Non-pigmented ciliary epithelial cell (primary cell): ENCODE data around the gene VAV3.
A peak's percentile ranks its signal among the peaks of the same experiment; 100 is the strongest.

ENCODE experiments used
- DNase-seq: peaks from one replicate; pipeline ENCODE4 v3.0.0-alpha.2; 2010; ENCODE audit warnings: low read depth

VAV3 gene

DNA sequence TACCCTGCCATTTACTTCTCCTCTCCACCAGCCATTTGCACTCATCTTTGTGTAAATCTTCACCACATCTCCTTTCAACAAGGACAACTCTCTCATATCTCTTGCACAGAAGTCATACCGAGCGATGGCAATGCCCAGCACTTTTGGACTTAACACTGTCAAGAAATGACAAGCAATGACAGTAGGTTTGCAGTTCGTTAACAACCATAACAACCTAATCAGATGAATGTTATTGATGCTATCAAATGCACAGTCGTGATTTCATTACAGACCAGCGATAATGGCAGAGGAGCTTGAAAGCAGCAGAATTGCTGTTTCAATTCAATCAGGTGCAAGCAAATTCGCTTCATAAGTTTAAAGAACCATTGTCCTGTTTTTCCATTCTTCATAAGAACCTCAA lies 390.9 kb downstream of the VAV3 start:
- no peak for DNase-seq

DNA sequence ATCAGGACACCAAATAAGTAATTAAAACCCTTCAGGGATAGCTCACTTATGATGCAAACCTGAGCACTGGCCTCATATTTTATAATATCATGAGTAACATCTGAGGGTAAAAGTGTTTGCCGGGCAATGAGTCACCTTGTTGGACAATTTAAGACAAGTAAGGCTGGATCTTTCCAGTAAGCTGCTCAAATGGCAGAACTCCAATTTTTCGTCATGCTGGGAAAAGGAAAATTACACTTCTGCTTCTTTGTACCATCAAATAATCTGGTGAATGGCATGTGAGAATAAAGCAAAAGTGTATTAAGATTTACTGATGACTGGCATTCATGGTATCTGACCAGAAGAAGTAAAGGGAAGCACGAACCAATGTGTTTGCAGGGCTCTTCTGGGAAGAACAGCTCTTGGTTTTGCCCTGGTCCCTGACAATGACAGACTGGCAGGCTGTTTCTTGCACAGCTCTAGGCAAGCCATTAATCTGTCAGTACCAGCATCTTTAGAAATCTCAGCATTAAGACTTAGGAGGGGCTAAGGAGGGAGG lies 392.2 kb downstream of the VAV3 start:
- peak; percentile 36 for DNase-seq

DNA sequence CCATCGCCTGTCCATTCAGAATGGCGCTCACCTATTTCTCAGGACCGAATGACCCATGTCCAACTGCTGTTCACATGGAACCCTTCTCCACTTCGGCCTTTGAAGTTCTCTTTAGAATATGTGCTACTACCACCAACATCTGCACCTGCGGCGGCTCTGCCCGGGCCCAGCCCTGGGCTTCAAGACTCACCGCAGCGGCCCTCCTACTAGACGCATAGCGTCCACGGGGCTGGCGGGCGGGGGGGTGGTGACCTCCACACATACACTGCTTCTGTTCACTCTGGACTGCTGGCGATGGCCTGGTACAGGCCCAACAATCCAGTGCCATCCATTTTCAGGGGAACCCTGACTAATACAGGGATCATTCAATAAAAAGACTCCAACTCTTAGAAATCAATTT lies 394.2 kb downstream of the VAV3 start:
- no peak for DNase-seq

DNA sequence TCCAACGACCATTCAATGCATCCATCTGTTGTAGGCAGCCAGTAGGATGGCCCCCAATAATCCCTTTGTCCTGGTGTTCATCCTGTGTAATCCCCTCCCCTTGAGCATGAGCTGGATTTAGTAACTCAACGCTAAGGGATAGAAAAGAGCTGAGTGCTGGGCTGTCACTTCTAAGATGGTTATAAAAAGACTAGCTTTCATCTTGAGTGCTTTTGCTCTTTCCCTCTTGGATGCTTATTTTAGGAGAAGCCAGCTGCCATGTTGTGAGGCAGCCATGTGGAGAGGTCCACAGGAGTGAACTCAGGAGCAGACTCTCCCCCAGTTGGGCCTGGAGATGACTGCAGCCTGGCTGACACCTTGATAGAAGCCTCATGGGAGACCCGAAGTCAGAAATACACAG lies 401.5 kb downstream of the VAV3 start:
- DNase-seq: no peak

DNA sequence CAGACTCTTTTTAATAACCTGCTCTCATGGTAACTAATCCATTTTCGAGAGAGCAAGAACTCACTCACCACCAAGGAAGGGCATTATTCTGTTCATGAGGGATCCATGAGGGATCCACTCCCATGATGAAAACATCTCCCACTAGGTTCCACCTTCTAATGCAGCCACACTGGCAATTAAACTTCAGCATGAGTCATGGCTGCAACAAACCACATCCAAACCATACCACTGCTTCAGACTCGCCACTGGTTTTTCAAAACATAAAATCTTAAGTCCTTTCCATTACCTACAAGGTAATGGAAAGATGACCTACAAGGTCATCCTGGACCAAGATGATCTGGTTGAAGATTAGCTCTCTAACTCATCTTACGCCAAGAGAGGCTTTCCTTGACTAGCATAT lies 405.1 kb downstream of the VAV3 start:
- DNase-seq: no peak

DNA sequence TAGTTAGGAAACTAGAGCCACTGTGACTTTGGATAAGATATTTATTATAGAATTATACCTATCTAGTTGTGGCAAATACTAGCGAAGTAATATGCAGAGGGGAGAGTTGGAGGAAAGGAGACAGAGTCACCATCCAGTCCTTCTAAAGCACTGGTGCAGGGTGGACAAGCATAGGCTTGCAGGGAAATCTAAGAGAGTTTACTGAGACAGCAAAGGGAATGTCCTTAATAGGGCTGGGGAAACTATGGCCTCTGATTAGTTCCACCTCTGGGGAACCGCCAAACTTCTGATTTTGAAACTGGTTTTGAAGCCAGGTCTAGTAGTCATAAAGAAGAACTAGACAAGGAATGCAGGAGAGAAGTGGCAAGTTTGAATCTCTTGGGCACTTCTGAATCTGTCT lies 407.9 kb downstream of the VAV3 start:
- DNase-seq: no peak

DNA sequence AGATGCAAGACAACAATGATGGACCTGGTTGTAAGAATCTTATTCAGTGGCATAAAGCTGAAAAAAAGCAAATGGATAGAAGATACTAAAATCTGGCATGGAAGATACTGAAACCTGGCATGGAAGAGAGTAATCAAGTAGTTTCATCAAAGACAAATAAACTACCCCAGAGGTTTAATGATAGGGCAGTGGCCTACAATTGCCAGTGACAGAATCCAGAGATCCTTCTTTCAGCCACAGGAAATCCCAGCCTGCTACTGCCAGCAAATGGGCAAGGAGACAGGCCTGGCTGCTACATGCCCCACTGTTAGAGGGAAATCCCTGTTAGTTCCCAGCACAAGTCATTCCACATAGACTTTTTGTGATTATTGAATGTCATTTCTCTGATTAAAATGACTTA lies 409.4 kb downstream of the VAV3 start:
- DNase-seq: no peak

DNA sequence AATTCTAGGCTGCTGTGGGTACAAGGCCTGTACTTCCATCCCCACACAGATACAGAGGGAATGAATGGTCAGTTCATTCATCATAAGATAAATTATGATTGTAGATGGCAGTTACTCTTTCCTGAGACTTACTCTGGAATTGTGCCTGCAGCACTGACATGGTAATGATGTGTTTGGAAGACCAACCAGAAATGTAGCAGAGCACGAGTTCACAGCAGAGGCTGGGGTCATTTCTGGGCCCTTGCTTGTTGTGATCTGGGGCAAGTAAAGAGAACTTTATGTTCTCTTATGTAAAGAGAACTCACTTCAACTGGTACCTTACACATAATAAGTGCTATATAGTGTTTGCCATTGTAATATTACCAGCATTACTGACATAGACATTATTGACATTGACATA lies 412.2 kb downstream of the VAV3 start:
- no peak for DNase-seq

DNA sequence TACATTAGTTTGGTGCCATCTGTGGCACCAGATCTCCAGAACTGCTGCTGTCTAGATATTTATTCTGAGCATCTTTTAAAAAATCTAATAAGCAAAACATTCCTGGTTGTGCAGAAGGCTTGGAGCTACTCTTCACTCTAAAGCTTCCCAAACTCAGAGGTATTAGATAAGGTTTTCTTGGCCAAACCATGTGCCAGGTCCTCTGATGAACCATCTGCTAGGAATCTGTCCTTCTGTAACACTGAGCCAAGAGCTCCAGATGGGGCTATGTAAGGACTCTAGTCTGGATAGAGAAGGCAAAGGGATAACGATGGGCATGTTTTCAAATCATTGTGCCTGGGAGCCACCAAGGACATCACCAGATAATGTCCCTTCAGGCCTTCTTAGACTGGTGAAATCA lies 413.5 kb downstream of the VAV3 start:
- no peak for DNase-seq

DNA sequence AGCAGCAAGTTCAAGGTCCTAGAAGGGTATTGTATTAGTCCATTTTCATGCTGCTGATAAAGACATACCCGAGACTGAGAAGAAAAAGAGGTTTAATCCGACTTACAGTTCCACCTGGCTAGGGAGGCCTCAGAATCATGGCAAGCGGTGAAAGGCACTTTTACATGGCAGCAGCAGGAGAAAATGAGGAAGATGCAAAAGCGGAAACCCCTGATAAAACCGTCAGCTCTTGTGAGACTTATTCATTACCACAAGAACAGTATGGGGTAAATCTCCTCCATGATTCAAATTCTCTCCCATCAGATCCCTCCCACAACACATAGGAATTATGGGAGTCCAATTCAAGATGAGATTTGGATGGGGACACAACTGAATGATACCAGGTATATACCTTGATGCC lies 414.6 kb downstream of the VAV3 start:
- no peak for DNase-seq

DNA sequence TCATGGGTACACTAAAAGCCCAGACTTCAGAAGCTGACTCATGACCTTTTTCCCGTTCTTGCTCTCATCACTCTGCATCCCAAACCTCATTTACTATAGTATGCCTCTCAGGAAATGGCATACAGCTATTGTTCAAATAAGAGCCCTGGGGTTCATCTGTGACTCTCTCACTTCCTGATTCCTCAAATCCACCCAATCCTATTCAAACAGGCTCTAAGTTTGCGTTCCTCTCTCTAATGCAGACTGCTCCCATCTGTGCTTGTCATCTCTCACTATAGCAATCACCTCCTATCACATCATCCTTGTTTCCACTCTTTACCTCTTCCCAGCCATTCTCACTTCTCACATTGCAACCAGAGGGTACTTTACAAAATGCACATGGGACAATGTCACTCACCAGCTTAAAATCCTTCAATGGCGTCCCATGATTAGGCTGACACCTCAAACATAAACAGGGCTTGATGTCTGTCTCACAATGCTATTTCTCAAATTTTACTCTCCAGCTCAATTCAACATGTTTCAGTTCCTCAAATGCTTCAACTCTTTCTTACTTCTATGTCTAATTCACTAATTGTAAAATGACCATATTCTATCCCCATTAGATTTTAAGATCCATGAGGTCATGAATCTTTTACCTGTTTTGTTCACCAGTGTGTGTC lies 415.7 kb downstream of the VAV3 start:
- no peak for DNase-seq

DNA sequence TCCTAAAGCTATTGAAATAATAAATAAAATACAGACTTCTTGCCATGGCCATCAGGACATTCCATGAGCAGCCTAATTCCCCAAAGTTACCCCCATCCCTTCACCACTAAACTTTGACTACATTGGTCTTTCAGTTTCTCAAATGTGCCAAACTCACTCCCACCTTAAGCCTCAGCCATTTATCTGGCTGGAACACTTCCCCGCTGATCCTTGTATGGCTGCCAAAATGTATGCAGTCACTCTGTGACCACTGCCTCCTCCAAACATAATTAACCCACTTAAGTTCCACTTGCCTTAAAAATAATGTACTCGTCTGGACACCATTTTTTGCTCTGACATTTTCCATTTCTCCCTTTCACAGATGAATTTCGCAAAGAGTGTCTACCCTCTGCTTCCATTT lies 416.7 kb downstream of the VAV3 start:
- DNase-seq: no peak

DNA sequence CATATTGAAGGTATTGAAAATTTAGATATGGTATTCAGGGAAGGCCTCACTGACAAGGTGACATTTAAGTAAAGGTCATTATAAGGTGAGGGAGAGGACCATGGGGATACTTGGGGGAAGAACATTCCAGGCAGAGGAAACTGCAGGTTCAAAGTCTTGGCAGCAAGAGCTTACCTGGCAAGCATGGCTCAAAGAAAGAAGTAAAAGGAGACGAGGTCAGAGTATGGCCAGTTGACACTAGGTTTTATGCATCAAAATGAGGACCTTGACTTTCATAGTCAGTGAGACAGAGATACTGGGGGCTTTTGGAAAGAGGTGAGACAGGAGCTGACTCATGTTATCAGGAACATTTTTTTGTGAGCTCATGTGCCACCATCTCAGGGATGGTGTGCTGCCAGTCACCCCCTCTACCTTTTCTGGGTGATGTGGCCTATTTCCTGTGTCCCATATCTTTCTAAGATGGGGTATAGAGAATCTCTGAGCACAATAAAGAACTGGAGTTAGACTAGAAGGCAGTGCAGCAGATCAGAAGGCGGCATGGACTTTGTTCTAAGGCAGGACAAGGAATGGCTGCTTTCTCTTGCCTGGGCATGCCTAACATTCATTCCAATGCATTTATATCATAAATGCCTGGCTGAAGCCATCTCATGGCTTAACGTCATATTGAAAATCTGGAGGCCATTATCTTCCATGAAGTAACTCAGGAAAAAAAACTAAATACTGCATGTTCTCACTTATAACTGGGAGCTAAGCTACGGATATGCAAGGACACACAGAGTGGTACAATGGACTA lies 417.4 kb downstream of the VAV3 start:
- no peak for DNase-seq

DNA sequence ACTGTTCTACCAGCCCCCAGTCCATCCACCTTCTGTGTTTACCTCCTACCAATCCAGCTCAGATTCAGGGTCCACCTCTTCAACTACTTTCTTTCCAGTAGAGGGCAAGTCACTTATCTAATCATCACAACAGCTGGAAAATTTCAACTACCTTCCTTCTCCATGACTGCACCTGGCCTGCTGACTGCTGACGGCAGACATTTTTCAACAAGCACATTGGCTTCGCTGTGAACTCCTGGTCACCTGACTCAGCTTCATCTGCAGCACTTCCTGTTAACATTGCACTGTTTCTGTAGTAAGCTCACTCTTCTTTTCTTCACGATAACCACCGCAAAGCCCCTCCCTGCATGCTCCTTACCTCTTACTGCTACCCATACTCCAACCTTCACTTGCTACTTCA lies 418.4 kb downstream of the VAV3 start:
- no peak for DNase-seq

DNA sequence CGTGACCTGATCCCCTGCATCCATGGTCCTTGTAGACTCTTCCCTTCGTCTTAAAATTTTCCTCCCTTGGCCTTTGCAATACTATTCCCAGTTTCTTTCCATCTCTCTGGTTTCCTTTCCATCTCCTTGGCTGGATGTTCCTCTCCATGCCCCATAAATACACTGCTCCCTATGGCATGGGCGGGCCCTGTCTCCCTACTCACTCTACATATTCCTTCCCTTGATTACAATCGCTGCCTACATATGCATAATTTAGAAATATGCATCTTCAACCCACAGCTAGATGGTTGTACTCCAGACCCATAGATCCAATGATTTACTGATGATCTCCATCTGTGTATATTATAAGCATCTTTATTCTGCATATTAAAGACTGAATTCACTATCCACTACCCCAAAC lies 419.1 kb downstream of the VAV3 start:
- DNase-seq: no peak

DNA sequence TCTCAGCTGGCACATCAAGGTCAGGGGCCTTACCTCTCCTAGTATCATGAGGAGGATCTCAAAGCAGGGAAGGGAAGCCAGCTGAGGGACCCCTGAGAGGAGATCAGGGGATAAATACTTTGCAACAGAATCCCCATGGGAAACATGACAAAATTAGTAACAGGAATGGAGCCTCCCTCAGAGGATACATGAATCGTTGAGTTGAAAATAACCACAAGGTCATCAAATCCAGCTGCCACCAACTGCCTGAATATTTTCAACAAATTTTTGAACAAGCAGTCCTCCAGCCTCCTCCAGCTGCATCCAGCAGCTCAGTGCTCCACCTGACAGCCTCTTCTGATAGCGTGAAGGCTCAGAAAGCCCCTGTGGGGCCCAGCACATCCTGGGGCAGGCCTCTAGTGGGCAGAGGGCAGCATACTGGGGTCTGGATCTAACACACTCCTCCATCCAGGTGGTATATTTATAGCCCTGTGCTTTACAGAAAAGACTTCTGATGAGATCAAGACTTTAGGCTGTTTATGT lies 419.9 kb downstream of the VAV3 start:
- DNase-seq: no peak

DNA sequence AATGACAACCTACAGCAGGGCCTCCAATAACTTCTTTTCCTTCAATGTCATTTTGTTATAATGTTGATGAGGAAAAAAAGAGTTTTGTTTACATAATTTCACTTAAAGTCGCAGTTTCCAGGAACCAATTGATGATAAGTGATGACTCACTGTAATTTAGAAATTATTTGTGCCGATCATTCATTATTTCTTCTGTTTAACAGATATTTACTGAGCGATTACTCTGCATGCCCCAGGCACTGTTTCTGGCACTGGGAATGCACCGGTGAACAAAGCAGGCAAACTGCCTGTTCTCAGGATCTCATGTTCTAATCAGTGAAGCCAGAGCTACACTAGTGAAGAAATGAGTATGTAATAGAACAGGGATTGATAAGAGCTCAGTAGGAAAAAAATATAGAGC lies 420.7 kb downstream of the VAV3 start:
- no peak for DNase-seq

DNA sequence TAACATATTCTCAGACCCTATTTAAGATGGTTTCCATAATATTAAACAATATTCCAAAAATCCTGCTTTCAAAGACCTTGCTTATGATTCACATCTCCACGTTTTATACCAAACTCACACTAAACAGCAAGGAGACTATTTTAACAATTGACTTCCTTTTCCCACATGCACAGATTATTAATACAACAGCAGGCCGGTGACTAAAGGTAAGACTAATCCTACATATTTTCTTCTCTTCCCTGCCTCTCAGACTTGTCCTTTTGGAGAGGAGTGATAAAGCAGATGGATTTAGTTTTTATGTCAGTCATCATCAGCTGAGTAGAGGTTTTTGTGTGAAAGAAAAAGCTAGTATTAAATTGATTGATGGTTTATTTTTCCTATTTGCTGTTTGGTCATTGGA lies 423.6 kb downstream of the VAV3 start:
- no peak for DNase-seq

DNA sequence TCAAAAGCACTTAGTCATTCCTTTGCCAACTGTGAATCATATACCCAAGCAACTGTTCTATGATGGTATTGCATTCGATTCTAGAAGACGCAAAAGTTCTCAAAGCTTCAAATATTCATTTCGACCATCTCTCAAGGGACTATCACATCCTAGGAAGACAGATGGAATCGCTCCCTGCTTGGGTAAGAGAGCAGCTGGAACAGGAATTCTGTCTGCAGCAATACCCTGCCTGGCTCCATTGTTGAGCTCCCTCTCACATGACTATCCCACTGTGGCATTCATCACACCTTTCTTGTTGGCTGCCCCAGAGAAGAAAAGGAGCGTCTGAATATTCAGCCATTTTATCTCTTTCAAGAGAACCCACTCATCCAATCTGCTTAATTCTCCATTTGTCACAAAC lies 426.5 kb downstream of the VAV3 start:
- DNase-seq: no peak

DNA sequence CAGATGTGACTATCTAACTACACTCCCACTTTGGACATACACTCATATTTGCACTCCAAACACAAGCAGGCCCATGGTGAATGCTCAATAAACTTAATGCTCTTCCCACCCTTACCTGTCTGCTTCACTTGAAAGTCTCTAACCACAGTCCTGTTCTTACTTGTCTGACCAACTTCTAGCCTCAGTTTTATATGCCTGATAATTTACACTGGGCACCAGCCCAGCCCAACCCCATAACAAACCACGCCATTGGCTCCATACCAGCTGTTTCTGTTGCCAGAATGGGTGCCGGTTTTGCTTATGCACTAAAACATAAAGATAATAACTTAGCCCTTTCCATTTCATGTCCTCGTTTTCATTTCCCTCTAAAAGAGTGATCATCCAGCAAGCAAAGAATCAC lies 428.7 kb downstream of the VAV3 start:
- DNase-seq: no peak

DNA sequence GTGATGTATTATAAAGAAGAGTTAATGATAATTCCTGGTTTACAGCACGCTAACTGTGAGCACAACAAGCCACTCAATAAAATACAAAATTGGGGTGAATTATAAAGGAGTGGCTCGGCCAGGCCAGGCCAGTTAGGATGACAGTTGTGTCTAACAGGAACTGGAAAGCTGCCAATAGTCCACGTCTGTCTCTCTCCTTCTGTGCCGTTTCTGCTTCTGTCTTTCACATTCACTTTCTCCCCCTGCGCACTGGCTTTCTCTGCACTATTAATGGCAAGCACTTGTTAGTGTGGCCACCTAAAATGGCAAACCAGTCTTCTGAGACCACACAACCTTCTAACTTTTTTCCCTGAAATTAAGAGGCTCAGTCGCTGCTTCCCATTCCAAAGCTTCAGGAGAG lies 429.9 kb downstream of the VAV3 start:
- DNase-seq: no peak

DNA sequence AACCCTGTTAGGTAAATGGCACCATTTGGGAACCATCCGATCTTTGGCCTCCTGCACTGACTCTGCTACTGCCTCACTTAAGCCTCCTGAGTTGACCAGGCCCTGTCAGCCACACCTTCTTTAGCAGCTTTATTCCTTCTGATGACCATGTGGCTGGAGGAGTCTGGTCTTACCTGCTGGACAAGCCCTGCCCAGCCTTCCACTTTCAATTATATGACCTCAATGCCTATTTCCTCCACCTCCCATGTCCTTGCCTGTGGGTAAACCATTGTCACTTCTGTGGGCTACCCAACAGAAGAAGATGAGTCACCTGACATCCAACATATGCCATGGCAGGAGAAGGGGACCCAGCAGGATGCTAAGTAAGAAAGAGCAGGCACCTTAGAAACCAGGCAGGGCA lies 430.3 kb downstream of the VAV3 start:
- DNase-seq: no peak

DNA sequence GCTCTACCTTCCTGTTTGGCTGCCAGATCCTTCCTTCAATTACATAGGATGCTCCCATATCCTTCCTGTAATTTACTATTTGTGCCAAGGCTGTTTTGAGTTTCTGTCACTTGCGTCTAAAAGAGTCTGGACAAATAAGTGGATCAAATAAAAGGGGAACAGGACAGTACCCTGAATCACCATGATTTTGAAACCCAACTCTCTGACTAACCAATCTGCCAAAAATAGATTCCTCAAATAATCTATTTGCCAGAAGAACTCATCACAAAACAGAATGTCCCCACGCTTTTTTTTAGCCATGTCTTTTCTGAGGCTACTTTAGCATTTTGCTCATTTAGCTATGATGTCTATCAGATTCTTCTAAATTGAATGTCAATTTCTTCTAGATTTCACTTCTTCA lies 431.5 kb downstream of the VAV3 start:
- no peak for DNase-seq

DNA sequence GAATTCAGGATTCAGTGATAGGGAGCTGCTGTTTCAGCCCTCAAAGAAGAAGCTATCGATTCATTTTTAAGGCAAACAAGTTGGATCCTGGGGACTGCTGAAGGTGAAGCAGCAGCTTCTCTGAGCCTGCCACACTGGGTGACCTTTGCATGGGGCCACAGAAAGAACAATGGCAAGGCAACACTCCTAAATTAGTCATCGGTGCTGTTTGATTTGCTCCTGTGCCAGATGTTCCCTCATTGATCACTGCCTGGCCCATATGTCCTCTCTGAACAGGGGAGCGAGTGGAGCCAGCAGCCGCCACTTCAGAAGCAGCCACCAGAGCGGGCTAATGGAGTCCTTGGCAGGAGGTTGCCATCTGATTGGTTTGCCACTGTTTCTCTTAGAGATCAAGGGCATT lies 432.7 kb downstream of the VAV3 start:
- no peak for DNase-seq
